Hematopoietic multipotent progenitor cell treated with erythropoietin and hydrocortisone succinate and interleukin-3 and kit ligand, for 15 days (in vitro differentiated cells): Measurements from ENCODE around the gene KDM5B.

Experiments used
- DNase-seq: peaks from one replicate; pipeline ENCODE4 v3.0.0-alpha.2; 2015; ENCODE audit warnings: low spot score

The KDM5B gene

DNA sequence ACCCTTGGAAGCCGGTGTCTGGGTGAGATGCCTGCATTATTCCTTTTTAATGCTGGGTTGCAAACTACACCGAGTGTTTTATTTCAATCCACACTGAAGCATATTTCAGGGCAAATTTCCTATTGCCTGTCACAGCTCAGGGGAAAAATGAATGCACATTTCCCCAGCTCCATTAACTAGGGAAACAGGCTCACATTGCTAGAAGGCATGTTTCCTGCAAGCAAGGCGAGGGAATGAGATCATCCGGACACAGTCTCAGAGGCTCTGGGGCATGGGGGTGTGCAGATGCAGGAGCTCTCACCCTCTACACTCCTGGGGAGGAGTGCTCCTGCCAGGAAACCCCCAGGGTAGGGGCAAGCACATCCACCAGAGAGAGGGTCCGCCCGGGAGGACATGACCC lies 122.6 kb downstream of the KDM5B start:
- no peak for DNase-seq

- no peak for DNase-seq
Measured at GRCh38 chr1:202684716-202685115, 123.5 kb downstream of the KDM5B start.

- DNase-seq: no peak
Measured at GRCh38 chr1:202683029-202683428, 125.2 kb downstream of the KDM5B start.

- no peak for DNase-seq
Measured at GRCh38 chr1:202682477-202682876, 125.7 kb downstream of the KDM5B start.

DNA sequence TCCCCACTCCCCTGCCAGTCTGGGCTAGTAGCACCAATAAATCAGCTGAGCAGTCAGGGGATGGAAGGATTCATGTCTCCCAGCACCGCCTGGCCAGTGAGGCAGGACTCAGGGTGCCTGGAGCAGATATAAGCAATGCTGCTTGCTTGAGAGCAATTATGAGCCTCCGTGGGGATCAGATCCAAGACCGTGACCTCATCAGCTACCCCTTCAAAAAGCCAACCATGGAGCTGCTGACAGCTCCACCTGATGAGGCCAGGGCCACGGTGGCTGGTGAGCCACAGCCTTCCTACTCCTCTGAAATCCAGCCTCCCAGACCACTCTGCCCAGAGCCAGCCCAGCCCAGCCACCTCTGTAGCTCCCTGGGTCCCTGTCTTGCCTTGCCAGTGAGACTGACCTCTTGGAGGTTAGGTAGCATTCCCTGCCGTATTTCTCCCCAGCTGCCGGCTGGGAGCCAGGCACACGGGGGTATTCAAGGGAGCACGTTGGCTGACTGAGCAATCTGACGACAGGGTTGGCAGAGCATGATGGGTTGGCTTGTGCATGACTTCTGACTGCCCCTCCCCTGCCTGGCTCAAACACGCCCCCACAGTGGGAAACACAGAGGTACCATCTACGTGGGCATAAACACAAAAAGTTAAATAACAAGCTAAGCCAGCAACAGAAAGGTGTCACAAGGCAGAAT lies 126.3 kb downstream of the KDM5B start:
- no peak for DNase-seq

GRCh38 chr1:202680586-202681352 lies 127.5 kb downstream of the KDM5B start:
- no peak for DNase-seq

DNA sequence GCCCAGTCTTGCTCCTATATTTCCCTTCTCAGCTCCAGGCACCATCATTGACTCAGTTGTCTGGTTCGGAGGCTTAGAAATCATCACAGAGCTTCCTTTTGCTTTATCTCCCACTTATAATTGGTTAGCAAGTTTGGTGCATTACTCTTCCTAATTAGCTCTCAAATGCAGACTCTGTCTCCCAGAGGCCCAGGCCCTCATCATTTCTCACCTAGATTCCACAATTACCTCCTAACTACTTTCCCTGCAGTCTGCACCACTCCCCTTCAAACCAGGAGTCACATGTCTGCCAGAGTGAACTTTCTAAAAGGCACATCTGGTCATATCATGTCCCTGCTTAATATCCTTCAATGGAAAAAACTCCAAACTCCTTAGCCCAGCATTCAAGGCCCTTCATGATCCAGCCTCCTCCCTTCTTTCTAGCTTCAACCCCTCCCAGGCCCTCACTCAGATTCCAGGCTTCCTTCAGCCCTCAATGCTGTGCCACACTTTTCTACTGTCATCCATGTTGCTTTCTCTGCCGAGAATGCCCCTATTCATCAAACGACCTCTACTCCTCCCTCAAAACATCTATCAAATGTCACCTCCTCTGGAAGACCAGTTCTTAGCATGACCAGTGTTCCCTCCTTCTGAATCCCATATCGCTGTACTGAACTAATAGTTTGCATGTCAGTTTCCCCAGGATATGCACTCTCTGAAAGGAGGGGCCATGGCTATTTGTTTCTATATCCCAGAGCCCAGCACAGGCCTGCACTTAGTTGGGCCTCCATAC lies 128.6 kb downstream of the KDM5B start:
- DNase-seq: no peak

DNA sequence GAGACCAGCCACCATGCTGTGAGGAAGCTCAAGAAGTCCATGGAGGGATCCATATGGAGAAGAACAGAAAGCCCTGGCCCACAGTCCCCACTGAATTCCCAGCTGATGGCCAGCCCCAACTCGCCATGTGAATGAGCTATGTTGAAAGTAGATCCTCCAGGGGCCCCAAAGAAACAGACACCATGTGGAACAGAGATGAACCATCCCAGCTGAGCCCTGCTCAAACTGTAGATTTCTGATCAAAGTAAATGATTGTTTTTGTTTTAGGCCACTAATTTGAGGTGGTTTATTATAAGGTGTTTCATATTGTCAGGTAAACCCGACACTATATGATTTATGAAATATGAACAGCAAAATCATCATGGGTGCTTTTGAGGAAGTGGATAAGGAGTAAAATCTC lies 130.8 kb downstream of the KDM5B start:
- DNase-seq: no peak
